Measurements from ENCODE around the gene KCNS3.
A peak's percentile ranks its signal among the peaks of the same experiment; 100 is the strongest.

Gene KCNS3

DNA sequence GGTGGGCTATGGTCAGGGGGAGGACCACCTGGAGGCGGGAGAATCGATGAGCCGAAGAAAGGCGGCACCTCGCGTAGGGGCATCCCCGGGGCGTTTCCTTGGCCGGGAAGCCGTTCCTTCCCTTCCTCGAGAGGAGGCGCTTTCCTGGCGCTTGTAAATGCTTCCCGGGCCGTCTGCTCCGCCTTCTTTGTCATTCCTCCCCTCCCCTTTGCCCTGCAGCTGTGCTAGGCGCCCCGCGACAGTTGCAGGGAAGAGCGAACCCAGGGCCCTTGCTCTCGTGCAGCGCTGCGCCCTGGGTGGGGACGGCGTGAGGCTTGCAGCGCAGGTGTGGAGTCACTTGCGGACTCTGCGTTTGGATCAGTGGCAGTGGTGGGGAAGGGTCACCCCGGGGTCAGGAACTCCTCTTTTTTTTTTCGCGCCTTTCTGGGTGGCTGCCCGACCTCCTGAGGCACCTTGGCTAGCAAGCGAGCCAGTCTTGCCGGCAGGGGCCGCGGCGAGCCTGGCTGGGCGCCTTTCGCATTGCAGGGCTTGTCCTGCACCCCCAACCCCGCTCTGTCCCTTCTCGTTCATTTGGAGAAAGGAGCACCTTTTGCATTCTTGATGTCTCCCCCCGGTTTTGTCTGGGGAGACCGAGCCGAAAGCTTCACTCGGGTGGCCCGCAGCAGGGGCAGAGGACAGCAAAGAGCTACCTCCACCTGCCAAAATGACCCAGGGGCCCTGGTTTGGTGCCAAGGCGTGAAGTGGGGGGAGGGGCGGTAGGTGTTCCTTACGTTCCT is 858 bp downstream of the KCNS3 start:
- peak; percentile 16 for DNase-seq

DNA sequence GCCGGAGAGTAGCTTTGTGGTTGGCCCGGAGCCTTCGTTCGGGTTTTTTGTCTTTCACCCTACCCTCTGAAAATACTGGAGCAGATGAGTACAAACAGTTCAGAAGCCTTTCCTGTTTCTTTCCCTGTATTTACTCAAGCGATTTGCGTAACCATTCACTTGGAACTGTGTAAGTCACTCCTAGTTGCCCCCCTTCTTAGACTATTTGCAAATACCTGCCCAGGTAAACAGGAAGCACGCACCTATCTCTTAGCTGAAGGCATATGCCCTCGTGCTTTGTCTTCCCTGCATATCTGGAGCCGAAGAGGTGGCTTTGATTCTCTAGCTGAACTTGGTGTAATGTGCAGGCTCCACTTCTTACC is 1.4 kb downstream of the KCNS3 start:
- no peak for DNase-seq

DNA sequence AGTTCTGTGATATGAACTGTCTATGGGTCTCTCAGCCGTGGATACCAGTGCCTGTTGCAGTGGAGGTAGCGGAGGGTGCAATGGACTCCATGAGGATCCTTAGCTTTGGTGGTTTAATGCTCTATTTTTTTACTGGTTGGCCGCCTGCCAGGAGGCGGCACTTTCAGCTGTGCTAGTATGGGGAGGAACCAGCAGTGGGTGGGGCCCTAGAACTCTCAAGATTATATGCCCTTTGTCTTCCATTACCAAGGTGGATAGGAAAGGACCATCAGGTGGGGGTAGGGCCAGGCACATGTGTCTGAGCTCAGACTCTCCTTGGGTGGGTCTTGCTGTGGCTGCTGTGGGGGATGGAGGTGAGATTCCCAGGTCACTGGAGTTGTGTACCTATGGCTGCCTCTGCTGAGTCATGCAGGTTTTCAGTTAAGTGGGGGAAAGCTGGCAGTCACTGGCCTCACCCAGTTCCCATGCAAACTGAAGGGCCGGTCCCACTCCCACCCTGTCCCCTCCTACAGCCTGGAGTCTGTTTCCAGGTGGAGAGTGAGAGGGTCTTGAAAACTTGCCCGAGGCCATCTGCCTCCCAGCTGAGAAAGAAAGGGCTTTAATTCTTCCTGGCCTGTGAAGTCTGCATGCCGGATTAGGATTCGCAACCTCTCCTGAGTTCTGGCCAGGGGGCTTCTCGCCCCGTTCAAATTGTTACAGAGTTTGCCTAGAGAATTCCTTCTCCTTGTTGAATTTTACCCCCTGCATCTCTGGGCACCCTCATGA is 14.5 kb downstream of the KCNS3 start:
- no peak for DNase-seq

DNA sequence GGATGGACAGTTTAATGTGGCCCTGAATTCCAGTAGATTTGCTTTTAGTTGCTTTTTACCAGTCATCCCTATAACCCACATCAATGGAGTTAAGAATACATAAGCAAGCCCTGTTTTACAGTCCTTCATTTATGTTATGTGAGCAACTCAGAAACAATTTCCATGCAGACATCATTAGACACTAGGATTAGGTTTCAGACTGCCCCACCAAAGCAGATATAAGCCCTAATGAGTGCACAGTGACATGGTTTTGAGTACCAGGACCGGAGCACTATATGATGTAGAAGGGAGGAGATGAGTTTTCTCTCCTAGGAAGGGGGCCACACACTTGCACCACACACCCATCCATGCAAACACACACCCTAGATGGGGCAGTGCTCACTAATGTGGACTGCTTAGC is 15.5 kb downstream of the KCNS3 start:
- DNase-seq = no peak

DNA sequence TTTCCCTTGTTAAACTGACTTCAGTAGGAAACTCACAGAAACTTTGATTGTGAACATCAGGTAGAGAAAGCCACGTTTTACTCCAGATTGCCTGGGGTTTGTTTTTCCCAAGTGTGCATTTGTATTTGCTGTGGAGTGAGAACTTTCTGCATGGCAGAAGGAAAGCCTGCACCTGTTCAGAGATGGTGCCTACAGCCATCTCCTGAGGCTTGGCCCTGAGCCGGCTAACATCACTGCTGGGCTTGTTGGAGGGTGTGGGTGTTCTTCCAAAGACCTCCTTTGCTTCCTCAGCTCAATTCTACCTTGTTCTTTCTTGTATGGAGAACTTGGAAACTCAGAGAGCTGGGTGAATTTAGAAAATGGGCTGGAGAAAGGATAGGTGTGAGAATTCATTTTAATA is 16.1 kb downstream of the KCNS3 start:
- DNase-seq = no peak

DNA sequence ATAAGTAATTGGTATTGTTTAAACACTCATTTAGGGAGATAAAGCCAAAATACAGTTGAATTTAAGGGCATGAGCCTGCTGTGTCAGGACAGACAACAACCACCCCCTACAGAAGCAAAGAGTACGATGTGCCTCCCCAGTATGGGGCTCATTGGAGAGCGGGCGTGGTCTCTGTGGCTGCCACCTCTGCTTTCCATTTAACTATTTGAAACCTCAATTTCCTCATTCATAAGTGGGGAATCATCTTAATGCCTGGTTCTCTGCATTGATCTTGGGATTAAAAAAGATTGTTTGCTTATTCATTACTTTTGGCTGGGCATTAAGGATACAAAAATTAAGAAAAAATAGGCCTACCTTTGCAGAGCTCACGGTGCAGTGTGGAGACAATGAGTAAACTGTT is 21.4 kb downstream of the KCNS3 start:
- no peak for DNase-seq

DNA sequence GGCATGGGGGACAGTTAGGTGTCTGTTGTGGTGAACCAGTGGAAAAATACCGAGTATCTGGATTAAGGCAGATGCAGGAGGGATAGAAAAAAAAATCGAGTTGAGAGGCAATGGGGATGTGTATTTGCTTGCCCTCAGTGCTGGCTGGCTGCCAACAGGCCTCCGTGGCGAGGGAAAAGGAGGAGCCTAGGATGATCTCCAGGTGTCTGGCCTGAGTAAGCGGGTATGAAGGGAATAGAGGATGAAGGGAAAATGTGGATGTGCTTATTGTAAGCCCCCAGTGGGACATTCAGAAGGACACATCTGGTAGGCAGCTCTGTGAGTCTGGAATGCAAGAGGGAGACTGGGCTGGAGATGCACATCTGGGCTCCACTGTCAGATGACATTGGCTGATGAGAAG is 22.8 kb downstream of the KCNS3 start:
- DNase-seq = no peak

DNA sequence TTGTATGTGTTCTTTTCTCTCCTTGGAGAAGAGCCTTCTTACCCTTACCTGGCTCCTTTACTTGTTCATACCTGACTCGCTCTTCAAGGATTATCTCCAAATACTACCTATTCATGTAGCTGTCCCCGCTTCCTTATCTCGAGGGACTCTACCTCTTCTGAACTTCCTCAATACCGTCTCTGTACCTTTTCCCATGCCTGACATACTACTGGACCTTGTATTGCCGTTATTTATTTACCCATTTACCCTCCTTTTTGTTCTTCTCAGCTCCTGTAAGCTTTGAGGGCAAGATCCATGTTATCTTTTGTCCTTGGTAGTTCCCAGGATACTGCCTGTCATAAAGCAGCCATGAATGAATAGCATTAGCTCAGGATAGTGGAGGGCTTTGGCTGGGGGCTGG is 32.5 kb downstream of the KCNS3 start:
- DNase-seq = no peak

DNA sequence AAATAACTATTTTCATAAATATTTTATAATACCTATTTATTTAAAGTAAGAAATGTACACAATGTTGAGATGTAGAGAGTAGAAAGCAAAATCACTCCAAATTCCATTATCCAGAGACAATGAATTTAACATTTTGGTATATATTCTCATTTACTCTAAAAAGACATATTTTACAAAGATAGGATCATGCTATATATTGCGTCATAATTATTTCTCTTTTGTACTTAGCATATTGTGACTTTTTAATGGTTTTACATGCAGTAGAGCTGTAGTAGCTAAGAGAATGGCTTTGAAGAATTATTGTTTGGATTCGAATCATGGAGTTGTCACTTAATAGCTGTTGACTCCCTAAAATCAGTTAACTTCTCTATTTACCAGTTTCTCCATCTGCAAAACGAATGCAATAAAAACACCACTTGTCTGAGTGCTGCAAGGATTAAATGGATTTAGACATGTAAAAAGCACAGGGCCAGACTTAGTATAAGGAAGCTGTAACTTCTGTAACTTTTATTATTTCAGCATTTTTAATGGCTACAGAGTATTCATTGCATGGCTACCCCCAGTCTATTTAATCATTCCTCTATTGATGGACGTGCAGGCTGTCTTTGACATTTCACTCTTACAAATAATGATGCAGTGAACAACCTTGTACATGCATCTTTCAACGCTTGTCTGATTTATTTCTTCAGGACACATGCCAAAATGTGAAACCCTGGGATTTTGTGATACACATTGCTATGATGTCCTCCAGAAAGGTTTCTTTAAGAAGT is 33.2 kb downstream of the KCNS3 start:
- no peak for DNase-seq

DNA sequence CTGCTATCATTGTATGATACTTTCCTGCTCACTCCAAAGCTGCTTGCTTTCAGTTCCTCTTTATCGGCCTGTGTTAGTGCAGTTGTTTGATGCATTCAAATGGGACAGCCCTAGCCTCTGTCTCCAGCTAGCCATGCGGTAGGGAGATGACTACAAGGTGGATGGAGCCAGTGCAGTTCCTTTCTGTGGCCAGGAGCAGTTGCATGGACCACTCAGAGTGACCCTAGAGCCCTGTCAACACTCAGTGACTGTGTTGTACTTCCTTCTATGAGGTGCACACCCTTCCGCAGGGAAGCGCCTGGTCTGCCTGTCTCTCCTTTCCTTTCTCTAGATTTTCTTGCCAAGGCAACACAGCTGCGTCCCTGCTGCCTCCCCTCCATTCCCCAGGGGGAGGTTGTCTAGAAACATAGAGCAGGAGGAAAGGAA is 33.8 kb downstream of the KCNS3 start:
- no peak for DNase-seq

DNA sequence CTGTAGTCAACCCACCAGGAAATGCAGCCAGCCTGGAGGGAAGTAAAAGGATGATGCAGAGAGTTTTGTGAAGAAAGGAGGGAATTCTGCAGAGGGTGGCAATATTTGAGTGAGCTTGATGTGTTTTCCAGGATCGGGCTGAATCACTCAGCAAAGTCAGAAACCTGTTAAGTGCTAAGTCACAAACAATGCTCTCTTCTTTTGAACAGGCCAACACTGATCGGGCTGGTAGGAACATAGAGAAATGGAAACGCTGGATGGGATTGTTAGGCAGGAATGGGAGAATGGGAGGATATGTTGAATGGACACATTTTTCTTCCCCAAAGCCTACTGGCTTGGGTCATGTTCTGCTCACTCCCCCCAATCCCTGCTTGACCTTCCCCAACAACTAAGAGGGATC is 36.6 kb downstream of the KCNS3 start:
- DNase-seq = no peak

DNA sequence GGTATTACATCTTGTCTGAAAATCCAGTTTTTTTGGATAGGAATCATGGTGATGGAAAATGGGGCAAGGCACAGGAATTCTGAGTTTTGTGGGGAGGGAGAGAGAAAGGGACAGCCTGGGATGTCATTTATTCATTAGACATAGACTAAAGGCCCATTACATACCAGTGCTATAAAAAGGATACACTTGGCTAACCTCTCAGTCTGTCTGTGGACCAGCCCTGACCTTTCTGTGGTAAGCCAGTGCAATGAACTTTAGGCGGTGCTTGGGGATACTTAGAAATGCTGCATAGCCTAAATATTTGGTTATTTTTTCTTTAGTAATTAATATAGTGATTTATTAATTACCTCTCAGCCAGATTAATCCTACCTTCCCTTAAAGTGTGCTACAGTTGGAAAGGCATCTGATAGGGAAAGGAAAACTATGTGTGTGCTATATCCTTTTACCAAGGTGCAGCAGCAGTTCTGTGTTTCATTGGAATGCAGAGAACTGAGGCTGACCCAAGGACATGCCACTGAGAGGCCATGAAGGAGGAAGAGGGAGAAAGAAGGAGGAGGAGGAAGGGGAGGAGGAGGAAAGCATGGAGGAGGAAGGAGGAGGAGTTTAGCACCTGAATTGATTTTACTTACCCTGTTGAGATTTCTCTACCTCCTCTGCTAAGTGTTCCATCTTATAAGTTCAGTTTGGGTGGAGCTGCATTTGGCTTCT is 37.5 kb downstream of the KCNS3 start:
- DNase-seq = no peak

DNA sequence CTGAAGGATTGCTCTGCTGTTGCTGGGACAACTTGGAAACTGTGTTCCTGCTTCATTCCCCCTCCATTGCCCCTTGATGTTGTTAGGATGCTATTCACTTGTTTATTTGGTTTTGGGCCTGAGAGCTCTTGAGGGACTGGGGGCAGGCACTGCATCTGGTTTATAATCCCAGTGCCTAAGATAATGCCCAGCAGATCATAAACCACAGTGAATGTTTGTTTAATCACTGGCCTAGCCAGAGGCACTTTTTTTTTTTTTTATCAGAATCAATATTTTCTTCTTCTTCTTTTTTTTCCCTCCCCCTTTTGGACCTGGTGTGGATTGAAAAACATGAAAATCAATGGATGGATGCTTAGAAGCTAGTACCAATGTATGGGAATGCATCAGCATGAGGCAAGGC is 38.1 kb downstream of the KCNS3 start:
- no peak for DNase-seq

DNA sequence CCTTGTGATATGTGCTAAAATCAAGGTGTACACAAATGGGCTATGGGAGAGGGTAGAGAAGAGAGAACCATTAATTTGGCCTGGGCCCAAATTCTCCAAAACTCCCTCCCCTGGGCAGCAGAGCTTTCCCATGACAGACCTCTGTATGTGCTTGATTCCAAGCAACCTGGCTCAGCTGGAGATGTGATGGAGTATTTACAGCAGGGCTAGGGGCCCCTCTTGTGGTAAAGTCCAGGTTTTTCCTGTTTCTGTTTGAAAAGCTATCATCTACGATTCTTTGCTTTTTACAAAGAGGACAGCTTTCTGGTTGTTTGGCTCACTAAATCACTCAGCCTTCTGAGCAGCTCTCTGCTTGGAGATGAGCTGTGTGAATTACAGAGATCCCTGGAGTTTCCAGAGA is 40.3 kb downstream of the KCNS3 start:
- DNase-seq = no peak

DNA sequence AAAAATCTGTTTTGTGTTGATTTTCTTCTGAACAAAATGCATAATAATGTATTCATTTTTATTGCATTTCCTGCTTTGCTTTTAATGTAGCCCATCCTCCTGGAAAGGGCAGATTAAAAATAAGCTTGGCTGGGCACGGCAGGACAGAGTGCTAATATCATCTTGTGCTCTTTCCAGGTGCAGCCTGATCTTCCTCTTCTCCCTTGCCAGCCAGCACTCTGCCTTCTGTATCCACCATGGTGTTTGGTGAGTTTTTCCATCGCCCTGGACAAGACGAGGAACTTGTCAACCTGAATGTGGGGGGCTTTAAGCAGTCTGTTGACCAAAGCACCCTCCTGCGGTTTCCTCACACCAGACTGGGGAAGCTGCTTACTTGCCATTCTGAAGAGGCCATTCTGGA is 52.3 kb downstream of the KCNS3 start:
- no peak for DNase-seq

DNA sequence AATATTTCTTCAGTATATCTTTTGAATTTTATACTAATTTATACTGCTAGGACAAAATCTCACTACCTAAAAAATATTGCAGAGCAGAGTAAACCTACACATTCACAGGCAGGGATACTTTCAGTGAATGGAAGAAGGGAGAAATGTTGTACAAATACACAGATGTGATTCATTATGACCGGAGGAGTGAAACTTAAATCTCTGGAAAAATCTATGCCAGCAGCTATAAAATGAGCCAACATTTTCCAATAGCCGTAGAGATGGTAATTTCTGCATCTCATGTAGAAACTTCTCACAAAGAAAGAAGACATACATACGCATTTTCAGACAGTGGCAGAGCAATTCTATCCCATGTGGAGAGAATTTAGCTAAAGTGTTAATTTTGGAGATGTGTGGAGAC is 54.8 kb downstream of the KCNS3 start:
- no peak for DNase-seq

DNA sequence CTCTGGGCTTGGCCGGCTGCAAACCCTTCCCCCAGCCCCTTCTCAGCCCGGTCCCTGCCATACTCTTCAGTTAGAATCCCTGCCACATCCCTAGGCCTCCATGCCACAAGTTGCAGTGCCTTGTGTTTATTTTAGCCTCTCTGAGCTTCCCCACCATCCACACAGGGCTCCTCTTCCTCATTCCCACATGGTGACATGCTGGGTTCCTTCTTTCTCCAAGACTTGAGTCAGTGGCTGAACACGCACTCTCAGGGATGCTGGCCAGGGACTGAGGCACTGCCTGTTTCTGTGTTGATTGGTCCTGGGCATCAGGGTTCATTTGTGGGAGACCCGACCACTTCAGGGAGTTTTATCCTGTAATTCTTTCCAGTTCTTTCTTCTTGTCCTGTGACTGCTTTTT is 56.3 kb downstream of the KCNS3 start:
- no peak for DNase-seq

DNA sequence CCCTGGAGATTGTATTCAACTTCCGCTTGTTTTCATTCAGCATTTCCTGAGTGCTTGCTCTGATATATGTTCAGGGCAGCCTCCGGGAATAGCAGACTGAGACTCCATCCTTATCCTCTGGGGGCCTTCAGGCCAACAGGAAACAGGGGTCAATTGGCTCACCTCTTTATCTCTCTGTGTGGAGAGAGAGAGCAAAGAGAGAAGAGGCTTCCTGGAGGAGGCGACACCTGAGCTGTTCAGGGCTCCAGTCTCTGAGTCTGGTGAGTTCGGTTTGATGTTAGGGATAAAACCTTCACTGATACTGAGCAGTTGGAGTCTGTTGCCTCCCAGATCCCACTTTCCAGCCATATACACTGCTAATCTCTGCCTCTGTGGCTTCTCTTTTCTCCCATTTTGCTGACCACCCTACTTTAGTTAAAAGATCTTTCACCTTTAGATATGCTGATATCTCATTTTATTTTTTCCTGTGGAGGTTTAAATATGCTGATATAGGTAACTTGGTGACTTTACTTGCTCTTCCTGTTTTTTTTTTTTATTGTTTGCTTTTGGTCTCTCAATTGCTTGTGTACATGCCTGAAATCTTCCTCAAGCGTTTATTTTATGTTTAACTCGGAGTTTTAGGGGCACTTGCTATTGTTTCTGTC is 56.9 kb downstream of the KCNS3 start:
- no peak for DNase-seq

DNA sequence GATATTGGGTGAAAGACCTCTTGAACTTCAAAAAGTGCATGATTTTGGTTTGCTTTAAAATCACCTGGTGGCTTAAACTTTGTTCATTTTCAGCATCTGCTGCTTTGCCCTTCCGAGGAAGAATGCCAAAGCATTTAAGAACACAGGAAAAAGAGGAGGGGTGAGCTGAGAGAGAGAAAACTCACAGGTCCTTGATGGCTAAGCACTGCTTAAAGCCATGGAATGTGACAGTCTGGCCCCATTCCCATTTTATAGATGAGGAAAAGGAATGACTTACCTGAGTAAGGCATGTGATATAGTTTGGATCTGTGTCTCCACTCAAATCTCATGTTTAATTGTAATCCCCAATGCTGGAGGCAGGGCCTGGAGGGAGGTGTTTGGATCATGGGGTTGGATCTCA is 58.1 kb downstream of the KCNS3 start:
- no peak for DNase-seq

DNA sequence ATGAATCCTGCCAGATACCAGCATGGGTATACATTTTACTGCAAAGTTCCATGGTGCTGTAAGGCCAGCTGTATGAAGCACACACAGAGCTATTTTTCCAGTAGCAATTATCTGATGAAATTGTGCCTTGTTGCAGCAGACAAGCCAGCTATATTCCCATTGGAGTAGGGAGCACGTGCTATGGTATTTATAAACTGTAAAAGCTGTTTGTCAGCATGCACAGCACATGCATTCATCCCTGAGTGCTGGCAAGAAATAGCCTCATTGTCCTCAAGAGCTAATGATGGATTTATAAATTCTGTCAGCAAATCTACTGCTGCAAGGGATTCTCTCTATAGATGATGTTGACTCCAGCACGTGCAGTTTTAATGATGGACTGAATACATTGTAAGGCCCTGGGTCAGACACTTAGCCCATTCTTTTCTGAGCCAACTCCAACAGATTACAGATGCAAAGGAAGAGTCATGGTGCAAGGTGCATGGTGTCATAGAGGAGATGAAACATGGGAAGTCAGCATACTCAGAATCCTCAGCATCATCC is 61.7 kb downstream of the KCNS3 start:
- DNase-seq = no peak

DNA sequence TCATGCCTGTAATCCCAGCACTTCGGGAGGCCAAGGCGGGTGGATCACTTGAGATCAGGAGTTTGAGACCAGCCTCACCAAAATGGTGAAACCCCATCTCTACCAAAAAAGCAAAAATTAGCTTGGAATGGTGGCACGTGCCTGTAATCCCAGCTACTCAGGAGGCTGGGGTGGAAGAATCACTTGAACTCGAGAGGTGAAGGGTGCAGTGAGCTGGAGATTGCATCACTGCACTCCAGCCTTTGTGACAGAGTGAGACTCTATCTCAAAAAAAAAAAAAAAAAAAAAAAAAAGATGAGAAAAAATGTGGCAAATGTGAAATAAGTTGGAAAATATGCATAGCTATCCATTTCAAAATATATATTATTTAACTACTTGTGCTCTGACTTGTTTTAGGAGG is 65.0 kb downstream of the KCNS3 start:
- no peak for DNase-seq

DNA sequence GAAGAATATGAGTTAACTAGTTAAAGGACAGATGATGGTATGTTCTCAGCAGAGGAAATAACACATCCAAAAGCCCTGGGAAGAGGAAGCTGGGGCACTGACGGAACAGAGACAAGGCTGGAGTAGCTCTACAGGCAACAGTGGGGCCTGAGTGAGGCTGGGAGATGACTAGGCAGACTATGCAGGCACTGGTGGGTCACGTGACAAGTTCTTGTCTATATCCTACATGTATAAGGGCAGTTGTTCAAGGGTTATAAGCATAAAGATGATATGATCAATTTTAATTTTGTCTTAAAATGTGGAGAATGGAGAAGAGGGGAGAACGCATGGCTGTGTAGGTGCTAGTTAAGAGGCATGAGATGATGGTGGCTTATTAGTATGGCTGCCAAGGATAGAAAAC is 68.6 kb downstream of the KCNS3 start:
- DNase-seq = no peak

DNA sequence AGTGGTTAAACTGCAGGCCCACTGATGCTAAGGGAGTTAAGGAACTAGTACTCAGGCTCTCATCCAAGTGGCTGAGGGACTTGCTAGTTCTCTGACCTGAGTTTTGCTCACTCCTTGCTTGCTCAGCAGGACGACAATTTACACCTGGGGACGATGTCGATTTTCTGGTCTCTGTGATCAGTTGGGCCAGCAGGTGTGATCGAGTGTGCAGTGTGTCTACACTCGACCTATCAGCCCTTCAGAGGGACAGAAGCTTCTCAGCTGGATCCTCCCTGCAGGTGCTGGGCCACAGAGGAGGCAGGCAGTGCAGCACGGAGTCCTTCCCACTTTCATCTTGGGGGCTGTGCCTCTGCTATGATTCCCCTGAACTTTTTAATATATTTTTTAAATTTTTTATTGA is 71.5 kb downstream of the KCNS3 start:
- DNase-seq = no peak

Data from NCI-H2081 treated with DMSO at 0.1 percent for 48 hours (cell line).